GM23248 (cell line): ENCODE results near the gene ARSI. TPM values are rescaled to one million over a fixed set of nuclear protein-coding genes. Genes with fewer than 3 reads are reported as not detected.

Source experiments
- DNase-seq: peaks from one replicate; pipeline ENCODE4 v3.0.0-alpha.2; 2015
- H2AFZ ChIP-seq: fragments of 200-600 bp; sonication (generic); 2 replicates; pipeline ENCODE4 v1.6.1; 2016; ENCODE audit warnings: antibody characterized with exemption
- H3F3A ChIP-seq: fragments of 200-600 bp; sonication (generic); 2 replicates; pipeline ENCODE4 v1.6.1; 2016; ENCODE audit warnings: mild to moderate bottlenecking, antibody characterized with exemption, mixed run types; ENCODE audit not compliant: insufficient read depth
- H3K27ac ChIP-seq: fragments of 200-600 bp; sonication (generic); 2 replicates; pipeline ENCODE4 v1.5.1; 2016; ENCODE audit warnings: mild to moderate bottlenecking
- H3K27me3 ChIP-seq: fragments of 200-600 bp; sonication (generic); replicated peaks from 2 replicates; pipeline ENCODE4 v1.6.1; 2016; ENCODE audit warnings: mild to moderate bottlenecking; ENCODE audit not compliant: insufficient read depth
- H3K36me3 ChIP-seq: fragments of 200-600 bp; sonication (generic); 2 replicates; pipeline ENCODE4 v1.6.1; 2016; ENCODE audit warnings: low read depth, mild to moderate bottlenecking
- H3K4me1 ChIP-seq: fragments of 200-600 bp; sonication (generic); 2 replicates; pipeline ENCODE4 v1.6.1; 2016; ENCODE audit warnings: mild to moderate bottlenecking; ENCODE audit not compliant: insufficient read depth
- H3K4me2 ChIP-seq: fragments of 200-600 bp; sonication (generic); one replicate; pipeline ENCODE4 v1.6.1; 2016; ENCODE audit warnings: mild to moderate bottlenecking; ENCODE audit not compliant: unreplicated experiment
- H3K4me3 ChIP-seq: fragments of 200-600 bp; sonication (generic); 2 replicates; pipeline ENCODE4 v1.5.1; 2016; ENCODE audit warnings: mild to moderate bottlenecking
- H3K79me2 ChIP-seq: fragments of 200-600 bp; sonication (generic); 2 replicates; pipeline ENCODE4 v1.6.1; 2016; ENCODE audit warnings: mild to moderate bottlenecking; ENCODE audit not compliant: insufficient read depth
- H3K9ac ChIP-seq: fragments of 200-600 bp; sonication (generic); 2 replicates; pipeline ENCODE4 v1.6.1; 2016; ENCODE audit warnings: mild to moderate bottlenecking
- H3K9me2 ChIP-seq: fragments of 200-600 bp; sonication (generic); 2 replicates; pipeline ENCODE4 v1.6.1; 2016; ENCODE audit warnings: mixed run types, mild to moderate bottlenecking, moderate library complexity; ENCODE audit not compliant: insufficient read depth
- H3K9me3 ChIP-seq: fragments of 200-600 bp; sonication (generic); one replicate; pipeline ENCODE4 v1.6.1; 2017; ENCODE audit warnings: low read depth
- H4K20me1 ChIP-seq: fragments of 200-600 bp; sonication (generic); 2 replicates; pipeline ENCODE4 v1.6.0; 2016; ENCODE audit not compliant: insufficient read depth
- EZH2 ChIP-seq: fragments of 200-600 bp; sonication (generic); IDR thresholded peaks from 2 replicates; pipeline ENCODE4 v1.6.1; 2018; ENCODE audit warnings: antibody characterized with exemption, mild to moderate bottlenecking; ENCODE audit not compliant: insufficient read depth, poor library complexity, severe bottlenecking
- EZH2phosphoT487 ChIP-seq: fragments of 200-600 bp; sonication (generic); IDR thresholded peaks from 2 replicates; pipeline ENCODE4 v1.6.1; 2018; ENCODE audit warnings: antibody characterized with exemption, moderate library complexity, mild to moderate bottlenecking, low read depth; ENCODE audit not compliant: insufficient read depth
- WGBS, 2 experiments: methylation state at CpG; one replicate each; pipeline ENCODE4 v1.1.6; 2015 to 2017; ENCODE audit warnings: low lambda C conversion rate in 2 of 2, low coverage in 1 of 2; ENCODE audit errors: missing lambda C conversion rate in 2 of 2; 5-methylcytosine and 5-hydroxymethylcytosine counted together
- in situ Hi-C: fragments of 300-500 bp; cut with MboI; formaldehyde crosslinking; loops from 2 replicates; pipeline ENCODE4 v1.15.0; 2020
- polyA plus RNA-seq: library from polyadenylated mRNA; unstranded; fragments of >200 nt; fragmentation: Nextera tagmentation; extraction: Ambion mirVana; gene quantifications from 2 replicates; pipeline ENCODE4 v1.2.1, GENCODE V29; 2016
- total RNA-seq: library from RNA; depleted of rRNA; stranded (reverse); fragments of >200 nt; shearing (Covaris generic); gene quantifications from 2 replicates; pipeline ENCODE4 v1.2.3, GENCODE V29; 2014

Gene ARSI
- total and polyA plus RNA-seq, 2 experiments from 2014 or later: 1.0 to 4.3 TPM

DNA sequence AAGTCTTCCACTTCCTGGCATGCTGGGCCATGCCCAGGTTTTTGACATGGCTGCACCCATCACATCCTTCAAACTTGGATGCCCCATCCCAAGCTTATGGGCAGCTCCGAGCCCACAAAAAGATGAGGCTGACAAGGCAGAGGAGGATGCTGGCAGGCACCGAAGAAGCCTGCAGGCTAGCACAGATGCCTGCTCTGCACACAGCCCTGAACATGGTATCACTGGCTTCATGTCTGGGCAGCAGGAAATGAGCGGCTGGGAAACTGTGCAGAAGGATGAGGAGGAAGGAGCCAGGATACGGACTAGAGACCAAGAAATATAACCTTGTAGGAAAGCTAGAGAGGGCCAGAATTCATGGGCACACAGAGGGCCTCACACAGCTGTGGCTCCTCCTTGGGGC, 27.9 kb downstream of the ARSI start:
- in situ Hi-C loops: no loop called here
- no peak for TF ChIP-seq EZH2
- no peak for TF ChIP-seq EZH2phosphoT487

DNA sequence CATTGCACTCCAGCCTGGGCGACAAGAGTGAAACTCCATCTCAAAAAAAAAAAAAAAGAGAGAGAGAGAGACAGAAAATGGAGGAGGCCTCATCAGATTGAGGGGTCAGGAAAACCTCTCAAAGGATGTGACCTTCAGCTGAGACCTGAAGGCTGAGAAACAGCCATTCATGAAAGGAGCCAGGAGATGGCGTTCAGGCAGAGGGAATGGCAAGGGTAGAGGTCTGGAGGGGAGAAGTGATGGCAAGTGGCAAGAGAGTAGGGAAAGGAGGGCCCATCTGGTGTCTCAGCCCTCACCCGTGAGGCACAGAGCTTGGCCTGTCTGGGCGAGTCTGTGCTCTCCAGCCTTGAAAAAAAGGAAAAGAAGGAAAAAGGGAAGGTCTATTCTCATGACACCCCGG, 30.2 kb downstream of the ARSI start:
- Histone ChIP-seq H3K79me2 (no peaks in the 10 kb centered on the region), H3K27ac (no peak overlapping the region), H3K4me3 (no peak overlapping the region), H3K36me3 (no peaks in the 10 kb centered on the region), H3K9me2 (no peaks in the 10 kb centered on the region), H3K27me3 (no peaks in the 10 kb centered on the region), H3F3A (peaks cover 5% of the 10 kb centered on the region; the same call in 1 of the 2 replicates), H3K9me3 (no peaks in the 10 kb centered on the region), H3K4me1 (peaks cover under 1% of the 10 kb centered on the region; the same call in 1 of the 2 replicates), H3K4me2 (no peak overlapping the region), H2AFZ (no peak overlapping the region), H4K20me1 (no peaks in the 10 kb centered on the region), H3K9ac (no peak overlapping the region)
- TF ChIP-seq EZH2phosphoT487 (no peak), EZH2 (no peak)
- DNase-seq: peak; percentile 55
- WGBS, 2 experiments: 51 to 58% methylated on average over 4 to 5 of the region's 5 CpGs
- in situ Hi-C loops: no loop called here

More for the DNA sequence above, 27.9 kb downstream of the ARSI start:
- no peaks in the 10 kb centered on the region for H3K36me3 ChIP-seq
- no peak overlapping the region for H3K4me3 ChIP-seq
- H3K79me2 ChIP-seq: no peaks in the 10 kb centered on the region
- no peak overlapping the region for H2AFZ ChIP-seq
- no peak overlapping the region for H3K27ac ChIP-seq
- no peaks in the 10 kb centered on the region for H4K20me1 ChIP-seq
- no peak overlapping the region for H3K4me2 ChIP-seq
- H3K4me1 ChIP-seq: peaks cover 20% of the 10 kb centered on the region
- peaks cover 21% of the 10 kb centered on the region for H3F3A ChIP-seq
- H3K9me2 ChIP-seq: no peaks in the 10 kb centered on the region
- H3K9ac ChIP-seq: no peak overlapping the region
- no peak for DNase-seq
- WGBS, 2 experiments: 91 to 99% methylated on average over 4 of the region's 4 CpGs
- no peaks in the 10 kb centered on the region for H3K9me3 ChIP-seq
- no peaks in the 10 kb centered on the region for H3K27me3 ChIP-seq

DNA sequence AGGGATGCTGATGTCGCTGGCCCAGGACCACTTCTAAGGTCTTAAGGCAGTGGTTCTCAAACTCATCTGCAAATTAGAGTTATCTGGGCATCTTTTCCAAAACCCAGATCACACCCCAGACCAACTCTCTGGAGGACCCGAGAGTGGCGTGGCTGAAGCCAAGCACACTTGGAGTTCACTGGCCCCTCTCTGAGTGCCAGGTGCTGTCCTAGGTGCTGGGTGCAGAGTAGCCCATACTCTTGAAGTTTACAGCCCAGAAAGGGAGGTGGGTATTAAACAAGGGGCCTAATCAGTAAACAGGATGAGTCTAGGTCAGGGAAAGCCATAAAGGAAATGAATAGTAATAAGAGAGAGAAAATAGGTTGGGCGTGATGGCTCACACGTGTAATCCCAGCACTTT, 30.8 kb downstream of the ARSI start:
- Histone ChIP-seq H3K36me3 (no peaks in the 10 kb centered on the region), H3F3A (no peaks in the 10 kb centered on the region), H3K4me2 (no peak overlapping the region), H3K9me3 (no peaks in the 10 kb centered on the region), H3K79me2 (no peaks in the 10 kb centered on the region), H3K27ac (no peak overlapping the region), H4K20me1 (no peaks in the 10 kb centered on the region), H3K9ac (no peak overlapping the region), H3K4me3 (no peak overlapping the region), H3K9me2 (no peaks in the 10 kb centered on the region), H3K4me1 (no peaks in the 10 kb centered on the region), H2AFZ (no peak overlapping the region), H3K27me3 (no peaks in the 10 kb centered on the region)
- TF ChIP-seq EZH2: no peak
- no peak for TF ChIP-seq EZH2phosphoT487
- in situ Hi-C loops: no loop called here
- WGBS, 2 experiments: 91 to 93% methylated on average over 5 of the region's 5 CpGs
- DNase-seq: no peak

DNA sequence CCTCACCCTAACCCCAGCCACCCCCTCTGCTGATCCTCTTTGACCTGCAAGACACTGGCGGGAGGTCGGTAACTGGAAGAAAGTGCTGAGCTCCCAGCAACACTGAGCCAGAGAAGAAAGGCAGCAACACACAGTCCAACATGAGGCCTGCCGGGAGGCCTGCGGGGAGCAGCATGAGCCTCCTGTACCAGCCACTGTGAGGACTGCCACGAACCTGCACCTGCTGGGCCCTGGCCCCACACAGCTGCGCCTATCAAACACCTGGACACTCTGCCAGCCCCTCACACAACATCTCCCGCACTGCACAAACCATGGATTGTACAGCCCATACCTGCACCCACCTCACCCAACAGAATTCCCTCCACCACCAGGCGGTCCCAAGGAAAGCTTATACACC, 31.4 kb downstream of the ARSI start:
- no peaks in the 10 kb centered on the region for H3F3A ChIP-seq
- TF ChIP-seq EZH2phosphoT487 (no peak), EZH2 (no peak)
- in situ Hi-C loops: no loop called here
- DNase-seq: no peak
- 78 to 79% methylated on average over 8 of the region's 8 CpGs for WGBS, 2 experiments
- H2AFZ ChIP-seq: no peak overlapping the region
- no peaks in the 10 kb centered on the region for H3K9me3 ChIP-seq
- H3K4me1 ChIP-seq: no peaks in the 10 kb centered on the region
- H3K9ac ChIP-seq: no peak overlapping the region
- no peak overlapping the region for H3K4me2 ChIP-seq
- H3K4me3 ChIP-seq: no peak overlapping the region
- no peaks in the 10 kb centered on the region for H3K27me3 ChIP-seq
- H3K36me3 ChIP-seq: no peaks in the 10 kb centered on the region
- H4K20me1 ChIP-seq: no peaks in the 10 kb centered on the region
- no peaks in the 10 kb centered on the region for H3K9me2 ChIP-seq
- H3K79me2 ChIP-seq: no peaks in the 10 kb centered on the region
- no peak overlapping the region for H3K27ac ChIP-seq
